ENCODE measurements around the gene MYL12B.

DNA sequence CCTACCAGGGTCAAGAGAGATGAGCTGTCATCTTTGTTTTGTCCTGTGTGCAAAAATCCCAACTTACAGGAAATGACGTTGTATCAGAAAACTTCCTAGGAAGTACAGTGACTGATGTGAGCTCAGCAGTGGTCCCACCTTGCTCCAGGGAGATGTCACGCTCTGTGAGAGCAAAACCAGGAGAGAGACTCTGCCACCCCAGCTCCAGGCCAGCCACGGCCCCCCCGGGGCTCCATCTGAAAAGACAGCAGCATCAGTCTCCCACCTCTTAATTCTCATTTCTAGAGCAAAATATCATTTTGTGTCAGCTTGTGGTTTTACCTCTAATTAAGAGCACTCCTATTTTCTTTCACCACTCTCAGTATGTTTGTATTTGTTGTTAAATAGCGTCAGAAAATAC is 57.5 kb downstream of the MYL12B start:
- TF ChIP-seq POLR2A (IDR thresholded peaks at IDR 0.05; ENCODE audit: low read depth, low read length) (no peak), TAF1 (IDR thresholded peaks at IDR 0.05; ENCODE audit: borderline replicate concordance, low read depth, low read length) (no peak)

Measured in GM12892 (cell line).